Breast epithelium (tissue), 4 donors: ENCODE measurements around the gene VMAC. TPM values are rescaled to one million over a fixed set of nuclear protein-coding genes. Genes with fewer than 3 reads are reported as not detected.

Experiments
- DNase-seq, 2 donors: peaks; one replicate each; pipeline ENCODE4 v3.0.0-alpha.2; 2019; ENCODE audit warnings: low spot score in 2 of 2
- H3K27ac ChIP-seq, 2 donors: fragments of 200-600 bp; sonication (generic) in 1 of 2; one replicate each; pipeline ENCODE4 v1.5.1; 2016 to 2019; ENCODE audit warnings: mild to moderate bottlenecking in 1 of 2
- H3K27me3 ChIP-seq, 2 donors: fragments of 200-600 bp; sonication (generic) in 1 of 2; one replicate each; pipeline versions ENCODE4 v1.5.1 to v1.6.0; 2017 to 2019; ENCODE audit warnings: control low read depth in 1 of 2, mild to moderate bottlenecking in 1 of 2
- H3K36me3 ChIP-seq: fragments of 200-600 bp; one replicate; pipeline ENCODE4 v1.5.1; 2019
- H3K4me1 ChIP-seq, 2 donors: fragments of 200-600 bp; sonication (generic); one replicate each; pipeline ENCODE4 v1.5.1; 2016 to 2019; ENCODE audit warnings: control low read depth in 1 of 2
- H3K4me3 ChIP-seq, 3 donors: fragments of 200-600 bp; sonication (generic); 1 replicate in 2 of 3; 2 replicates in 1 of 3; pipeline ENCODE4 v1.5.1; 2016 to 2019; ENCODE audit warnings: mild to moderate bottlenecking in 3 of 3, moderate library complexity in 2 of 3
- H3K9me3 ChIP-seq, 2 donors: fragments of 200-600 bp; sonication (generic) in 1 of 2; one replicate each; pipeline ENCODE4 v1.5.1; 2016 to 2019; ENCODE audit warnings: control low read depth in 1 of 2
- CTCF ChIP-seq, 3 donors: fragments of 450-650 bp; IDR thresholded peaks; one replicate each; pipeline ENCODE4 v1.5.1; 2016 to 2017; ENCODE audit warnings: antibody characterized with exemption in 3 of 3, mild to moderate bottlenecking in 3 of 3, moderate library complexity in 3 of 3
- POLR2A ChIP-seq: fragments of 450-650 bp; IDR thresholded peaks from one replicate; pipeline ENCODE4 v1.6.1; 2016; ENCODE audit warnings: antibody characterized with exemption, mild to moderate bottlenecking, moderate library complexity
- POLR2AphosphoS5 ChIP-seq, 3 donors: sonication (generic); formaldehyde crosslinking; IDR thresholded peaks; one replicate each; pipeline ENCODE4 v1.6.1; 2017; ENCODE audit warnings: antibody characterized with exemption in 3 of 3
- intact Hi-C: fragments of 100-400 bp; cut with DNase I; formaldehyde crosslinking; loops from one replicate; pipeline ENCODE4 v1.15.1; 2023; ENCODE audit warnings: low total_unique reads
- total RNA-seq, 3 donors: library from RNA; depleted of rRNA; stranded (reverse); fragments of >200 nt; gene quantifications; one replicate each; pipeline ENCODE4 v1.1.0, GENCODE V29; 2016

The VMAC gene
- total RNA-seq, 3 donors from 2014 or later = 6.1 to 11.8 (median 9.2) TPM

GRCh38 chr19:5903624-5904351 is 884 bp upstream of the VMAC start, which contains the start of gene NDUFA11:
Gene NDUFA11, minus strand, starts transcription at chr19:5903790. Its CDS starts 82 bp downstream, at chr19:5903708.
- Histone ChIP-seq H3K36me3 (no peaks in the 10 kb centered on the region), H3K9me3 (no peaks in the 10 kb centered on the region), H3K4me1 (peaks cover 0 to 10% of the 10 kb centered on the region in 2 donors), H3K27me3 (no peaks in the 10 kb centered on the region), H3K4me3 (peak within 1 kb of the TSS; percentile 92 to 95 (median 93)), H3K27ac (peak within 1 kb of the TSS; percentile 93)
- peak; percentile 99 for DNase-seq
- peak in 1 of 3 donors; percentile 6 for TF ChIP-seq CTCF (IDR thresholded peaks at IDR 0.05)
- peak; percentile 45 for TF ChIP-seq POLR2A
- peak in 2 of 3 donors; percentile 78 to 93 for TF ChIP-seq POLR2AphosphoS5 (IDR thresholded peaks at IDR 0.05)
- intact Hi-C loops = loop anchor here (10.0 kb wide), 1 partner anchor 99 kb away; the partner anchor contains the start of gene NRTN

GRCh38 chr19:5905114-5905778 is 574 bp downstream of the VMAC start:
- H3K27me3 ChIP-seq = no peaks in the 10 kb centered on the region
- no peaks in the 10 kb centered on the region for H3K9me3 ChIP-seq
- no peak for DNase-seq
- intact Hi-C loops = loop anchor here (10.0 kb wide), 1 partner anchor 100 kb away; the partner anchor contains the start of gene NRTN
- peak overlapping the region; percentile 92 to 95 (median 93) for H3K4me3 ChIP-seq
- H3K27ac ChIP-seq = peak overlapping the region; percentile 93
- no peaks in the 10 kb centered on the region for H3K36me3 ChIP-seq
- no peak for TF ChIP-seq CTCF (IDR thresholded peaks at IDR 0.05)
- TF ChIP-seq POLR2A = no peak
- no peak for TF ChIP-seq POLR2AphosphoS5 (IDR thresholded peaks at IDR 0.05)
- H3K4me1 ChIP-seq = peaks cover 0 to 10% of the 10 kb centered on the region in 2 donors

GRCh38 chr19:5907241-5907640 is 2.6 kb downstream of the VMAC start:
- Histone ChIP-seq H3K4me3 (no peak overlapping the region), H3K9me3 (no peaks in the 10 kb centered on the region), H3K27me3 (no peaks in the 10 kb centered on the region), H3K36me3 (no peaks in the 10 kb centered on the region), H3K27ac (no peak overlapping the region), H3K4me1 (peaks cover 0 to 10% of the 10 kb centered on the region in 2 donors)
- intact Hi-C loops = loop anchor here (10.0 kb wide), 1 partner anchor 102 kb away; the partner anchor contains the start of gene NRTN
- TF ChIP-seq CTCF (IDR thresholded peaks at IDR 0.05) = no peak
- no peak for TF ChIP-seq POLR2A
- TF ChIP-seq POLR2AphosphoS5 (IDR thresholded peaks at IDR 0.05) = no peak
- no peak for DNase-seq

DNA sequence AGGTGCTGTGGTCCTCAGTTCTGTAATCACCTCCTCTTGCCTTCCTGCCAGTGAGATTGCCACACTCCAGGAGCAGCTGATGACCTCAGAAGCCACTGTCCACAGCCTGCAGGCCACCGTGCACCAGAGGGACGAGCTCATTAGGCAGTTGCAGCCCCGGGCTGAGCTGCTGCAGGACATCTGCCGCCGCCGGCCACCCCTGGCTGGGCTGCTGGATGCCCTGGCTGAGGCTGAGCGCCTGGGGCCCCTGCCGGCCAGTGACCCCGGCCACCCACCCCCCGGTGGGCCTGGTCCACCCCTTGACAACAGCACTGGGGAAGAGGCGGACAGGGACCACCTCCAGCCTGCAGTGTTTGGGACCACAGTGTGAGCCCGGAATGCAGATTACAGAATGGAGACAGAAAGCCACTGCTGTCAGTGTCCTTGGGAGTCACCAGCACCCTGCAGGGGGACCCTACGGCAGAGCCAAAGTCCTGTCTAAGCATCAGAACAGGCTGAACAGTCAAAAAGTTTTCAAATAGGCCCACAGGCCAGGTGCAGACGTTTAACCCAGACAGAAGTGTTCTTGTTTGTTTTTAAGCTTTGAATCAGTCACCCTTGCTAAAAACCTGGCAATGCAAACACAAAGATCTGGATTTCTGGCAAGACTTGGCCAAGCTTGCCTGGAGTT is 4.2 kb downstream of the VMAC start:
- intact Hi-C loops = loop anchor here (10.0 kb wide), 1 partner anchor 104 kb away; the partner anchor contains the start of gene NRTN
- Histone ChIP-seq H3K27me3 (no peaks in the 10 kb centered on the region), H3K4me3 (no peak overlapping the region), H3K36me3 (no peaks in the 10 kb centered on the region), H3K27ac (no peak overlapping the region), H3K9me3 (no peaks in the 10 kb centered on the region), H3K4me1 (peaks cover 0 to 5% of the 10 kb centered on the region in 2 donors)
- no peak for TF ChIP-seq CTCF (IDR thresholded peaks at IDR 0.05)
- no peak for DNase-seq
